Stimulated activated CD4-positive, alpha-beta T cell treated with anti-CD3 and anti-CD28 coated beads, Interleukin-12 subunit alpha, Interleukin-12 subunit beta, amount 100 ng/mL, for 4 hours (primary cell): ENCODE results near the gene CIAO3.

Source experiments
- DNase-seq: peaks from one replicate; pipeline ENCODE4 v3.0.0-alpha.2; 2020

CIAO3 gene

GRCh38 chr16:687499-687898, 53.3 kb downstream of the CIAO3 start:
- DNase-seq: no peak

GRCh38 chr16:686459-687260, 54.1 kb downstream of the CIAO3 start:
- no peak for DNase-seq

GRCh38 chr16:685967-686366, 54.8 kb downstream of the CIAO3 start:
- no peak for DNase-seq

GRCh38 chr16:684961-685696, 55.7 kb downstream of the CIAO3 start:
- DNase-seq: no peak

- DNase-seq: peak; percentile 97
These were observed 56.6 kb downstream of the CIAO3 start, which contains the start of gene JMJD8 for GRCh38 chr16:684071-684794. TSS of gene JMJD8 (minus strand) at chr16:684334. CDS start at chr16:684319, 15 bp downstream.

GRCh38 chr16:683396-684070, 57.3 kb downstream of the CIAO3 start:
- DNase-seq: no peak

- DNase-seq: no peak
These were observed 58.1 kb downstream of the CIAO3 start for GRCh38 chr16:682493-683395.

- no peak for DNase-seq
These were observed 58.9 kb downstream of the CIAO3 start for GRCh38 chr16:681746-682427.

GRCh38 chr16:680967-681745, 59.6 kb downstream of the CIAO3 start:
- DNase-seq: no peak

- DNase-seq: no peak
These were observed 60.2 kb downstream of the CIAO3 start for GRCh38 chr16:680625-680945.

GRCh38 chr16:679814-680624, 60.8 kb downstream of the CIAO3 start, which contains the start of gene STUB1:
TSS of gene STUB1 (plus strand) at chr16:680410. CDS start at chr16:680526, 116 bp downstream.
- peak; percentile 90 for DNase-seq
